GM21515 (cell line): Measurements from ENCODE around the gene HMCN2.

Experiments
- ATAC-seq: cut with Tn5 transposase; IDR thresholded peaks from one replicate; pipeline ENCODE4 v1.9.1; 2021; ENCODE audit not compliant: unreplicated experiment

The HMCN2 gene

DNA sequence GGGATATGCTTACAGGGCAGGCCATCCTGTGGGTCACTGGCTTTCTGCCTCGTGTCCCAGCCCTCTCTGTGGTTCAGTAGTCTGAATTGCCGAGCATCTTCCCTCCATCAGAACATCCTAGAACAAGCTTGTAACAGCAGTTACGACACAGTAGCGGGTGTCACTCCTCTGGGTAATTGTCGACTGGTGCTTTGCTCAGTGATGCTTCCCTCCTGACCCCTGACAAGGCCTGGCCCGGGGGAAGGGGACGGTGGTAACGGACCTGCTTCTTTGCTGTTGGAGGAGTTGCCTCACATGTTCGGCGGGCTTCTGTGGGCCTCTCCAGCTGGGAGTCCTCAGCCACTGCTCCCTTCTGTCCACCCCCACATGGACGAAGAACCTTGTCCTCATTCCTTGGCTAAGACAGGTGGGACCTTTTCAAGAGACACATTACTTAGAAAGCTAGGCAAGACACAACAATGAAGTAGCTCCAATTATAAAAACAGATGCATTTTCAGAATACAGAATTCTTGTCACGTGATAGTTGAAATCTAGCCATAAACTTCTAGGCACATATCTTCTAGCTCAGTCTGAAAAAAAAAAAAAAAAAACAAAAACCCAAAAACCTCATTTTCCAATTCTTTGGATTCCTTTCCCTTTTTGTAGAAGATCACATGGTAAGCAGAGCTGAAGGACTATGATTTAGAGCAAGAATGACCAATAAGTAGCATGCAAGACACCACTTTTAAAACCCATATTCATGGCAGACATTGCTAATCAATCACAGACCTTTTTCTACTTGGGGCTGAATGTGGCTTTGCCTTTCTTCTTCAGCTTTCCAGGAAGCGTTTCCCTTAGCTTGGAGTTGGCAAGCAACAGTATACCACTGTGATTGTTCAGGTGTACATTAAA is 25.0 kb downstream of the HMCN2 start:
- no peak for ATAC-seq

DNA sequence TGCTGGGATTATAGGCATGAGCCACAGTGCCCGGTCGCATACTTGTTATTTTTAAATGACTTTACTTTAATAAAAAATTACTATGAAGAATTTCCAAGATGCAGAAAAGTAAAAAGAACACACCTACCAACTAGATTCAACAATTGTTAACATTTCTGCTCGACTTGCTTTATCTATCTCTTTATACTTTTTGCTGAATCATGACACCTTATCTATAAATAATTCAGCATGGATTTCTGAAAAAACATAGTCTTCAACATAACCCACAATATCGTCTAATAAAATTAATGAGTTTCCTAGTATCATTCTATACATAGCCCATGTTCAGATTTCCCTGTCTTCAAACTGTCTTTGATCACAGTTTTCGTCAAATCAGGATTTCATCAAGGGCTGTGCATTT is 25.9 kb downstream of the HMCN2 start:
- no peak for ATAC-seq

DNA sequence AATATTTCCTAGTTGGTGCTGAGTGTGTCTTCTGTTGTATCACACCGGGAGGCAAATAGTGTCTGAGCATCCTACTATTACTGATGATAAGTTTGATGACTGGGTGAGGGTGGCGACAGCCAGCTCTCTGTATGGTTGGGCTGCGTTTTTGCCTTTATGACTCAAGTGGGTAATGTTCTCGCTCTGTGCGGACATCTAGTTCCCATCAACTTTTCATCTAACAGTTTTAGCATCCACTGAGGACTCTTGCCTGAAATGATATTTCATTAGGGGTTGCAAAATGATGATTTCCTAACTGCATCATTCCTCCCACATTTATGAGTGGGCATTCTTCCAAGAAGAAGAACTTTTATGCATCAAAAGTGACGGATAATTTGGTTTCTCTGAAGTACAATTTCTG is 26.5 kb downstream of the HMCN2 start:
- ATAC-seq = no peak

DNA sequence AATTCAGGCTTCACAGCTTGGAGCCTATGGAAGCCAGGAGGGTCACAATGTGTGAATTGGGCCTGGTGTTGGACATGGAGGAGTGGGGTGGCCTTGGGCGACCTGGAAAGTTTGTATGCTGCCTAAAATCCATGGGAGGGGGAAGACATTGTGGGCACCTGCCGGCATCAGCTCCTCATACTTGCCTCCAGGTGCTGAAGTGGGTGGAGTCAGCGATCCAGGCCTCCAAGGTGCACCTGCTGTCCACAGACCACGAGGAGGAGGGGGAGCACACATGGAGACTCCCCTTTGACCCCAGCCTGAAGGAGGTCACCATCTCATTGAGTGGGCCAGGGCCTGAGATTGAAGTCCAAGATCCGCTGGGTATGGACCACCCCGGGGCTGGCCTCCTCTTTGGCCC is 29.1 kb downstream of the HMCN2 start:
- no peak for ATAC-seq

DNA sequence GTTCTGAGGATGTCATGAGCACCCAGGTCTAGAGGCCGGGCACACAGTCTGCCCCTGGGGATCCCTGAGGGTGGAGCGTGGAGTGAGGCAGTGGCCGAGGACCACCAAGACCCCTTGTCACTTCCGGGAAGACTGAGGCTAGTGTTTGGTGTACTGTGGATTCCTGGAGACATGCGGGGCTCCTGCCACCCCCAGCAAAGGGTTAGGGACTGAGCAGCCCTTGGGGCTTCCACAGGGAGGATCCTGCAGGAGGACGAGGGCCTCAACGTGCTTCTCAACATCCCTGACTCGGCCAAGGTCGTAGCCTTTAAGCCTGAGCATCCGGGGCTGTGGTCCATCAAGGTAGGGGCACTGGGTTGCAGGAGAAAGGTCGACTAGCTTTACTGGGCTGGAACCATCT is 29.9 kb downstream of the HMCN2 start:
- no peak for ATAC-seq

DNA sequence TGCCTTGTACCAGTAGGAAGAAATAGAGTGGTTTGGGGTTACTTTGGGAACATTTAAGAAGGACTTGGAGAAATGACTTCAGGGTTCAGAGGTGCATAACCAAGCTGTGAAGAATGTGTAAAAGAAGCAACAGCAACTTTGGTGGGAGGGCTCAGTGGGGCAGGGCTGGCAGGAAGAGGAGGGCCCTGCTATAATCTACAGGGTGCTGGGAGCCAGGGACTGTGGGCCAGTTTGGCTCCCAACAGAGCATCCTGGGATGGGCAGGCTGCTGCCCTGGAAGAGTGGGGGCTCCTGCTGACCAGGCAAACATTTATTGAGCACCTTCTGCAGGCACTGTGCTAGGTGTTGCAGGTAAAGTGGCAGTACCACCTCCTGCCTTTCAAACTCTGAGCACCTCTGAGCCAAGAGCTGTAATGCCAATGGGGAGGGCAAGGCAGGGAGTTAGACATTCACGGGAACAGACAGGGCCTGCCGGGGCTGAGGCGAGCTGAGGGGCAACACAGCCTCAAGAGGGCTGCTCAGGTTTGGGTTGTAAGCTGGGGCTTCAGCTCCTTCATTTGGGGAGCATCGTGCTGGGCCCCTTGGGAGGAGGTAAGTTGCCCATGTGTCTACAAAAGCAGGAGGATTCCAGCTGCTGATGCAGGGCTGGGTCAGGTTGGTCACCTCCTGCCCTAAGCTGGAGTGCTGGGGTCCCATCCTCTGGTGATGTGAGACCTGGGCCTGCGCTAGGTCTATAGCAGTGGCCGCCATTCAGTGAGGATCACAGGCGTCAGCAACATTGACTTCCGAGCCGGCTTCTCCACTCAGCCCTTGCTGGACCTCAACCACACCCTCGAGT is 30.6 kb downstream of the HMCN2 start:
- ATAC-seq = no peak

DNA sequence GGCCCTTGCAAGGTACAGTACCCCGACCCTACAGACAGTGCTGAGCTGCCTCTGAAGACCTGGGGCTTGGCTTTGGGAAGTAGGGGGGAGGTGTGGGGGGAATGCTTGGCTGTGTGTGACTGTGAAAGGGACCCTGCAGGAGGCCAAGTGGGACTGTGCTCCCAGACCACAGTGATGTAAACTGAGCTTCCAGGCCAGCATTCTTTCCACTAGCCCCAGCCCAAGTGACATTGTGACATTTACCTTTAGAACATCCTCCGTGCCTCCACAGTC is 31.2 kb downstream of the HMCN2 start:
- ATAC-seq = no peak

DNA sequence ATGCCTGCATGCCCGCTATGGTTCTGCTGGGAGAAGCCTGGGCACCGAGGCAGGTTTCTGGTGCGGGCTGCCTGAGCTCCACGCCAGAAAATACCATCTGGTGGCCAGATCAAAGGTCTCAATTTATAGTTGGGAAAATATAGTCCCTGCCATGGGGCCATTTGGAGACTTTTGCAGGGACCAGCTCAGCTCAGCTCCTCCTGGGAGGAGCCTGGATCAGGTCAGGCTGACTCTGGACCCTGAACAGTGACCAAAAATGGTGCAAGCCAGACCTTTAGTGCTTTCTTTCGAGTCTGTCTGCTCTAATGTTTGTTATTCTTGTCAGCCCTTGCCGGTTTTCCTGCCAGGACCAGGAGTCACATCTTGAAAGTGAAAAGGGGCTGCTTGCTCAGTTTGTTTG is 31.8 kb downstream of the HMCN2 start:
- no peak for ATAC-seq

DNA sequence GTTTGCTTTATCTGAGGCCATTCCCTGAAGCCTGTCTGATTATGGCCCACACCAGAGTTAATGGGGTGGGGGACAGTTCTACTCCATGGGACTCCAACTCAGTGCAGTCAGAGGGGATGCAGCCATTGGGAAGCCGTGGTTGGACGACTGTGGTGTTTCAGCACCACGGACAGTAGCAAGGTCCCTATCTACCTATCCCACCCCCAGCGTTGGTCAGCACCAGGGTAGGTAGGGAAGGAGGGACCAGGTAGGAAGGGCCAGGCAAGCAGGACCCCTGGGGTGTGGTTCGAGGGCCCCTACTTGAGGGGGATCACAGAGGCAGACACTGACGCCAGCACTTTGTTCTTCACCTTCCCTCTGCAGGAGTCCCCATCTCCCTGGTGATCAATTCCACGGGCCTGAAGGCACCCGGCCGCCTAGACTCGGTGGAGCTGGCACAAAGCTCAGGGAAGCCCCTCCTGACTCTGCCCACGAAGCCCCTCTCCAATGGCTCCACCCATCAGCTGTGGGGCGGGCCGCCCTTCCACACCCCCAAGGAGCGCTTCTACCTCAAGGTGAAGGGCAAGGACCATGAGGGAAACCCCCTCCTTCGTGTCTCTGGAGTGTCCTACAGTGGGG is 33.2 kb downstream of the HMCN2 start:
- no peak for ATAC-seq

DNA sequence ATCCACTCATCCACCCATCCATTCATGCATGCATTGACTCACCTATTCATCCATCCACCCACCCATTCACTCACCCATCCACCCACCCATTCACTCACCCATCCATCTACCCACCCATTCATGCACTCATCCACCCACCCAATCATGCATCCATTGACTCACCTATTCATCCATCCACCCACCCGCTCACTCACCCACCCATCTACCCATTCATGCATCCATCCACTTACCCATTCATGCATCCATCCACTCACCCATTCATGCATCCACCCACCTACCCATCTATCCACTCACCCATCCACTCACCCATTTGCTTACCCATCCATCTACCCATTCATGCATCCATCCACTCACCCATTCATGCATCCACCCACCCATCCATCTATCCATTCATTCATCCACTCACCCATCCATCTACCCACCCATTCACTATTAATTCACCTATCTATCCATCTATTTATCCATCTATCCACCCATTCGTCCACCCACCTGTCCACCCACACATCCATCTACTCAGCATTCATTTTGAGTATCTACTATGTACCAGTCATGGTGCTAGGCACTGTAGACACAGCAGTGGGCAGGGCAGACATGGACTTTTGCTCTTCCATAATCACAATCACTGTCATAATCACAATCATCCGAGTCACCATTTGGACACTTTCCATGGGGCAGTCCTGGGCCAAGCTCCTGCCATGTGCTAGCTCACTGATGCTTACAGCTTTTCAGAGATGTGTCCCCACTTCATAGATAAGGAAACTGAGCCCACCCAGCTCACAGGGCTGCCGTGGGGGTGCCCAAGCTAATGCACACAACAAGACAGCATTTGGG is 34.4 kb downstream of the HMCN2 start:
- ATAC-seq = no peak

DNA sequence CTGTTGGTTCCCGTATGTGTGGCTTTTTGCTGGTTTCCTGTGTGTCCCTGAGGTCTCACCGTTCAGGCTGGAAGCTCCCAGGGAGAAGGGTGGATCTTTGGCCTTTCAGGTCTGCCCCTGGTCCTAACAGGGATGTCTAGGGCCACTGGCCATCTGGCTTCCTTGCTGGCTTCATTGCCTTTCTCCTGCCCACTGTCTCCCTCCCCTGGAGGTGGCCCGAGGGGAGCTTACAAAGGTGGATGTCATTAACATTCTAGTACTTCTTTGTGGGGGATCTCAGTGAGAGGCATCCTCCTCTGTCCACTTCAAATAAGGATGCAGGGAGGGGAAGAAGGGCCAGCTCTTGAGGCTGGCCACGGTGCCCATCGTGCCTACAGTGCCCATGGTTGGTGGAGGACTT is 35.2 kb downstream of the HMCN2 start:
- ATAC-seq = no peak

DNA sequence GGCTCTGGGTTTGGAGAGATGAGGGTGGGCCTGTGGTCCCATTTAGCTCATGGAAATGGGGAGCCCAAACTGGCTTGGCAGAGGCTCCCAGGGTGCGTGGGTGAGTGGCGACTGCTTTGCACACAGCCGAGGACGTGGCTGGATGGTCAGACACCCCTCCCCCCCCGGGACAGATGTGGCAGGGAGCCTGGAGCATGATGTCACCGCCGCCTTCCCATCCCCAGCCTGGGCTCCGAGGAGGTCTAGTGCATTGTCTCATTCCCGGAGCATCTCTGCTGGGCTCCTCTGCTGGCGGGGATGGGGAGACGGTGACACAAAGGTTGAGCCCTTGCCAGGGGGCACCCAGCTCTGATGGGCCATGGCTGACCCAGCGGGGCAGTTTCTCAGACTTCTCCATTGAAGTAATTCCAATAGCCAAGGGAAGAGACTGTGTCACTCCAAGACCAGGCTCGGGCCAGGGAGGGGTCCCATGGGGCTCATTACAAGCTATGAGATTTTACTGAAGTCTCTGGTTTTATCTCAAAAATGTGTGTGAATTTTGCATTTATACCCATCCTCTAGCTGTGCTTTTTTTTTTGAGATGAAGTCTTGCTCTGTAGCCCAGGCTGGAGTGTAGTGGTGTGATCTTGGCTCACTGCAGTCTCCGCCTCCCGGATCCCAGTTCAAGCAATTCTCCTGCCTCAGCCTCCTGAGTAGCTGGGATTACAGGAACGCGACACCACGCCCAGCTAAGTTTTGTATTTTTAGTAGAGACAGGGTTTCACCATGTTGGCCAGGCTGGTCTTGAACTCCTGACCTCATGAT is 36.1 kb downstream of the HMCN2 start:
- no peak for ATAC-seq

DNA sequence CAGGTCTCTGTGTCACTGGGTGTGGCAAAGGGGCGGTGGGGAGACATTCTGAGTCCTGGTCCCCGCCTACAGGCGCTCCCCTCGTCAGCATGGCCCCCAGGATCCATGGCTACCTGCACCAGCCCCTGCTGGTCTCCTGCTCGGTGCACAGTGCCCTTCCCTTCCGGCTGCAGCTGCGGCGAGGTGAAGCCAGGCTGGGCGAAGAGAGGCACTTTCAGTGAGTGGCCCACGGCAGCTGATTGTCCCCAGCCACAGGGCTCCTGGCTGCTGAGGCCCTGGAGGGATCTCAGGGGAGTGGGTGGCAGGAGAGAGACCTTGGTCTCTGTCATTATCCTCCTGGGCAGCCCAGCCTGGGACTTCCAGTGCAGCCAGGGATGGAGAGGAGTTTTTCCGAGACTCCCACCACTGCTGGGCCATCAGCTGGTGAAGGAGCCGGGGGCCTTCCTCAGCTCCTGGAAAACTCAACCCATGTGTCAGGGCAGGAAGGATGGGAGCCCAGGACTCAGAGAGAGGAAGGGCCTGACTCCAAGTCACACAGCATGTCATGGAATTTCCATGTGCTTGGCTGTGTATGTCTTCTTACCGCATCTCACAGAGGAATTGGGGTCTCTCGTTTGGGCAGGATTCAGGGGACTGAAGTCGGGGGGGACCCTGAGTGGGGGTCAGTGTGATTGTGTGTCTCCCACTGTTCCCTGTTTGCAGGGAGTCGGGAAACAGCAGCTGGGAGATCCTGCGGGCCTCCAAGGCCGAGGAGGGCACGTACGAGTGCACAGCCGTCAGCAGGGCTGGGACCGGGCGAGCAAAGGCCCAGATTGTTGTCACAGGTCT is 37.4 kb downstream of the HMCN2 start:
- ATAC-seq = no peak

DNA sequence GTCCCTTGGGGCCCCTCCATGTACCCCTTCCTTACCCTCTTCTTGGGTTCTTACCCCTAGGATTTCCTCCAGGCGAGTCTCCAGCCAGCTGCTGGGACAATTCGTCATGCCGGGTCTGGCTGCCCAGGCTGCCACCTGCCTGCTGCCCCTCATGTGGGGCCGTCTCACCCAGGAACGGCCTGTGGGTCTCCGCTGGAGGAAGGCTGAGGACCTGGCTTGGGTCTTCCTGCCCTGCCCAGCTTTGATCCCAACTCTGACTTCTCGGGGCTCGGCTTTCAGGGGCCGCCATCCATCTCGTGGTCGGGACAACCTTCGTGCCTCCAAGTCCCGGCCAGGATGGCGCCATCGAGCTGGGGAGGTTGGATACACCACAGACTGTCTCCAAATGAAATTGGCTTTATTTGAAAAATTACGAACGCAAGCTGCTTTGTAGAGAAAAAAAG is 38.1 kb downstream of the HMCN2 start:
- no peak for ATAC-seq

DNA sequence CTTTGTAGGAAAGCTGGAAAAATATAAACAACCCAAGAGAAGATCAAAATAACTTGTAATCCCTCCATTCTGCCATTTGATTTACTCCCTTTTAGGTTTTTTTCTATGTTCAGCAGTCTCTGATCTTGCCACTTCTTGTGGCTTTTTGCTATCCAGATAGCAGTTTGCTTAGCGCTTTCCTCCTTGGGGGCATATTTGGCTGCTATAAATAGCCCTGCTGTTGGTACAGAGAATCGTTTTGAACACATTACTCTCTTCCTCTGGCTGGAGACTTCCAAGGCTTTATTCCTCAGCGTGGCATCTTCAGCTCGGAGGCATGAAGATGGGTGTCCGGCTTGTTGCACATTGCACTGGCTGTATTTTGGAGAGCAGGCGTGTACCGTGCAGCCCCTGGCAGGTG is 38.6 kb downstream of the HMCN2 start:
- ATAC-seq = no peak

DNA sequence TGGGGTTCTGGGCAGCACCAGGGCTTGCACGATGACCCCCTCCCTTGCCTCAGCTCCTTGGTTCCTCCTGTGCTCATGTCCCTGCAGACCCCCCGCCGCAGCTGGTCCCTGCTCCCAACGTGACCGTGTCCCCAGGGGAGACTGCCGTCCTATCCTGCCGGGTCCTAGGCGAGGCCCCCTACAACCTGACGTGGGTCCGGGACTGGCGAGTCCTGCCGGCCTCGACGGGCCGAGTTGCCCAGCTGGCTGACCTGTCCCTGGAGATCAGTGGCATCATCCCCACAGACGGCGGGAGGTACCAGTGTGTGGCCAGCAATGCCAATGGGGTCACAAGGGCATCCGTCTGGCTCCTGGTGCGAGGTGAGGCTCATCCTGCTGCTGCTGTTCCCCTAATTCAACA is 39.1 kb downstream of the HMCN2 start:
- ATAC-seq = no peak

DNA sequence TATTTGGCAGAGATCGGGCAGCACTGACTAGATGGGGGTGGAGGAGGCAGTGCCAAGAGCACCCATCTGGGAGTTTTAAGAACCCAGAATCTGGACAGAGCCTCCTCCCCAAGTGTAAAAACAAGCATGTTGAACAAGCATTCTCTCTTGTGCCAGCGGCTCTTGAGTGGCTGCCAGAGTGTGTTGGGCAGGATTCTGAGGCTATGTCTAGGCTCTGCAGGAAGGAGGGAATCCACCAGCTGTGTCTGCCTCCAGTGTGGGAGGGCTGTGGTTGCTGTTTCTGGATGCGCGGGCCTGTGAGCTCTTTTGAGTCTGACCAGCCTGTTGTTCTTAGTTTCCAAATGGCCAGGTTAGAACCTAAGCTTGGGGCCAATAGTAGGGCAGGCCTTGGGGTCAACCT is 39.8 kb downstream of the HMCN2 start:
- ATAC-seq = no peak

DNA sequence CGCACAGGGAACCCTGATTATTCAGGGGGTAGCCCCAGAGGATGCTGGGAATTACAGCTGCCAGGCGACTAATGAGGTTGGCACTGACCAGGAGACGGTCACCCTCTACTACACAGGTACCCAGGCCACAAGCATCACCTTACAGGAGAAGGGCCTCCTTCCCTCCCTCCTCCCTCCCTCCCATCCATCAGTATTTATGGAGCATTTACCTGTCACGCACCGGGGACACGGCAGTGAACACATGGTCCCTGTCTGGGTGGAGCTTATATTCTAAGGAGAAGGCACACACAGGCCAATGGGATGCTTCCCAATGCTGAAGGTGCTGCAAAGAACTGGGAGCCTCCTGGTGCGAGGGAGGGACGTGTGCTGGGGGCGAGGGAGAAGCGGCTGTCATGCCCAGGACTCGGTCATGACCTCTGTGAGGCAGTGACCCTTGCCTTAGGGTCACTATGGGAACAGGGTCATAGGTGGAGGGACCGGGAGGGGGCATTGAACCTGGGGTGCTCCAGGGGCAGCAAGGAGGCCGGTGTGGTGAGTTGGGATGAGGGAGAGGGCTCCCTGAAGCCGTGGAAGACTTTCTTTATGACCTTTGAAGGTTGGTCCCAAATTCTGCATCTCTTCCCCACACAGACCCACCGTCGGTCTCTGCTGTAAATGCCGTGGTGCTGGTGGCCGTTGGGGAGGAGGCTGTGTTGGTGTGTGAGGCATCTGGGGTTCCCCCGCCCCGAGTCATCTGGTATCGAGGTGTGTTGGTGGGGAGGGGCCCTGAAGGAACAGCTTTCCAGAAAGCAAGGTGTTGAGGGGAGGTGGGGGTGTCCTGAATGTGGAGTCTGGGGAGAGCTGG is 41.5 kb downstream of the HMCN2 start:
- no peak for ATAC-seq

DNA sequence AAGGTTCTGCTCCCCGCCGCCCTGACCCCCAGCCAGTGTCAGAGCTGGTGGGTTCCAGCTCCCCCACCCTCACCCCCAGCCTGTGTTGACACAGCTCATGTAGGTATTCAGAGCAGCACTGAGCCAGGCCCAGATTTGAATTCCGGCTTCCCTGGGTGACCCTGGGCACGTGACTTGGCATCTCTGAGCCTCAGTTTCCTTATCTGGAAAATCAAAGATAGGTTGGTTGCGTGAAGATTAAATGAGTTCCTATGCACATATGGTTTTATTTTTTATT is 42.0 kb downstream of the HMCN2 start:
- ATAC-seq = no peak
